Mucosa of rectum (tissue), 2 donors: ENCODE data around the gene SH2D5.
"Not testable (repeated sequence)": the region's sequence is repeated elsewhere in the genome, so short reads cannot be mapped to it uniquely, and the experiment has no call there.

ENCODE experiments used
- H3K27ac ChIP-seq, 2 donors: one replicate each; pipeline ENCODE4 v1.7.0; 2013; ENCODE audit warnings: inconsistent platforms in 2 of 2, low read depth in 2 of 2, low read length in 2 of 2
- H3K27me3 ChIP-seq, 2 donors: one replicate each; pipeline ENCODE4 v1.7.0; 2013; ENCODE audit warnings: low read length in 2 of 2; ENCODE audit not compliant: control insufficient read depth in 2 of 2, insufficient read depth in 2 of 2
- H3K36me3 ChIP-seq, 2 donors: one replicate each; pipeline ENCODE4 v1.7.0; 2013; ENCODE audit warnings: low read length in 2 of 2; ENCODE audit not compliant: control insufficient read depth in 2 of 2, insufficient read depth in 2 of 2
- H3K4me1 ChIP-seq, 2 donors: one replicate each; pipeline ENCODE4 v1.7.0; 2013; ENCODE audit warnings: low read length in 2 of 2, mild to moderate bottlenecking in 1 of 2; ENCODE audit not compliant: control insufficient read depth in 2 of 2, insufficient read depth in 2 of 2
- H3K4me3 ChIP-seq, 2 donors: one replicate each; pipeline ENCODE4 v1.7.0; 2013; ENCODE audit warnings: low read length in 2 of 2
- H3K9ac ChIP-seq, 2 donors: one replicate each; pipeline ENCODE4 v1.7.0; 2013; ENCODE audit warnings: low read length in 2 of 2, low read depth in 1 of 2, mild to moderate bottlenecking in 1 of 2
- H3K9me3 ChIP-seq, 2 donors: one replicate each; pipeline ENCODE4 v1.7.0; 2013; ENCODE audit warnings: low read length in 2 of 2; ENCODE audit not compliant: control insufficient read depth in 2 of 2
- donor health status: healthy.
- donor health status: Normal muscosa, but diverticular disease.

The SH2D5 gene

GRCh38 chr1:20721117-20722061 lies 11.1 kb downstream of the SH2D5 start:
- no peak overlapping the region for H3K4me3 ChIP-seq
- H3K27me3 ChIP-seq = peaks cover 7 to 11% of the 10 kb centered on the region in 2 donors
- no peak overlapping the region for H3K27ac ChIP-seq
- H3K36me3 ChIP-seq = no peaks in the 10 kb centered on the region
- H3K9me3 ChIP-seq = no peaks in the 10 kb centered on the region
- H3K9ac ChIP-seq = no peak overlapping the region
- H3K4me1 ChIP-seq = peaks cover 3 to 5% of the 10 kb centered on the region in 2 donors

- Histone ChIP-seq H3K4me3 (no peak overlapping the region), H3K36me3 (no peaks in the 10 kb centered on the region), H3K27ac (no peak overlapping the region), H3K9ac (no peak overlapping the region), H3K4me1 (peaks cover 3 to 5% of the 10 kb centered on the region in 2 donors), H3K27me3 (peaks cover 11 to 13% of the 10 kb centered on the region in 2 donors), H3K9me3 (no peaks in the 10 kb centered on the region)
Observed at GRCh38 chr1:20720631-20721091, 11.8 kb downstream of the SH2D5 start.

- Histone ChIP-seq H3K4me1 (peaks cover 3 to 5% of the 10 kb centered on the region in 2 donors), H3K9me3 (no peaks in the 10 kb centered on the region), H3K27me3 (peaks cover 11 to 13% of the 10 kb centered on the region in 2 donors), H3K27ac (no peak overlapping the region), H3K4me3 (no peak overlapping the region), H3K9ac (no peak overlapping the region), H3K36me3 (no peaks in the 10 kb centered on the region)
Observed at GRCh38 chr1:20719871-20720620, 12.5 kb downstream of the SH2D5 start.

GRCh38 chr1:20719261-20719660 lies 13.2 kb downstream of the SH2D5 start:
- Histone ChIP-seq H3K4me1 (peaks cover 3 to 5% of the 10 kb centered on the region in 2 donors), H3K9me3 (no peaks in the 10 kb centered on the region), H3K9ac (no peak overlapping the region), H3K27ac (no peak overlapping the region), H3K27me3 (peaks cover 11 to 13% of the 10 kb centered on the region in 2 donors), H3K36me3 (no peaks in the 10 kb centered on the region), H3K4me3 (no peak overlapping the region)

GRCh38 chr1:20718343-20718882 lies 14.1 kb downstream of the SH2D5 start:
- H3K4me3 ChIP-seq, H3K27ac ChIP-seq, H3K9me3 ChIP-seq, H3K4me1 ChIP-seq, H3K9ac ChIP-seq, H3K36me3 ChIP-seq: not testable (repeated sequence)
- peaks cover 11 to 13% of the 10 kb centered on the region in 2 donors for H3K27me3 ChIP-seq

- Histone ChIP-seq H3K27me3 (peaks cover 11 to 13% of the 10 kb centered on the region in 2 donors), H3K9me3 (no peaks in the 10 kb centered on the region), H3K4me3 (no peak within 1 kb of the TSS), H3K36me3 (no peaks in the 10 kb centered on the region), H3K27ac (no peak within 1 kb of the TSS), H3K9ac (no peak within 1 kb of the TSS), H3K4me1 (peaks cover 3 to 5% of the 10 kb centered on the region in 2 donors)
Observed at GRCh38 chr1:20717452-20718342, 14.8 kb downstream of the SH2D5 start, which contains the start of gene KIF17. Gene KIF17, minus strand, starts transcription at chr1:20718007. Its CDS starts 301 bp downstream, at chr1:20717706.

- Histone ChIP-seq H3K27ac (no peak overlapping the region), H3K9me3 (no peaks in the 10 kb centered on the region), H3K4me1 (peaks cover 3 to 5% of the 10 kb centered on the region in 2 donors), H3K36me3 (no peaks in the 10 kb centered on the region), H3K4me3 (no peak overlapping the region), H3K9ac (no peak overlapping the region), H3K27me3 (peaks cover 11 to 13% of the 10 kb centered on the region in 2 donors)
Observed at GRCh38 chr1:20716232-20716631, 16.3 kb downstream of the SH2D5 start.

GRCh38 chr1:20715406-20715805 lies 17.1 kb downstream of the SH2D5 start:
- peaks cover 11 to 13% of the 10 kb centered on the region in 2 donors for H3K27me3 ChIP-seq
- no peak overlapping the region for H3K9ac ChIP-seq
- H3K4me3 ChIP-seq = no peak overlapping the region

GRCh38 chr1:20713440-20713839 lies 19.1 kb downstream of the SH2D5 start:
- no peaks in the 10 kb centered on the region for H3K36me3 ChIP-seq
- no peak overlapping the region for H3K4me3 ChIP-seq
- no peak overlapping the region for H3K9ac ChIP-seq
- peaks cover 3 to 5% of the 10 kb centered on the region in 2 donors for H3K4me1 ChIP-seq
- no peak overlapping the region for H3K27ac ChIP-seq
- no peaks in the 10 kb centered on the region for H3K9me3 ChIP-seq
- H3K27me3 ChIP-seq = peaks cover 11% of the 10 kb centered on the region in 2 donors

More at GRCh38 chr1:20715406-20715805, 17.1 kb downstream of the SH2D5 start:
- Histone ChIP-seq H3K27ac (no peak overlapping the region), H3K9me3 (no peaks in the 10 kb centered on the region), H3K4me1 (peaks cover 3 to 5% of the 10 kb centered on the region in 2 donors), H3K36me3 (no peaks in the 10 kb centered on the region)
